HepG2 (cell line): Measurements from ENCODE around the gene UBE2I. TPM values are rescaled to one million over a fixed set of nuclear protein-coding genes. Genes with fewer than 3 reads are reported as not detected.

Source experiments
- AKAP8 ChIP-seq: sonication (generic); formaldehyde crosslinking; IDR thresholded peaks from 2 replicates; pipeline ENCODE4 v1.5.1; 2020; ENCODE audit warnings: mild to moderate bottlenecking, missing genetic modification reagents
- ATAD3A ChIP-seq: sonication (generic); formaldehyde crosslinking; IDR thresholded peaks from 2 replicates; pipeline ENCODE4 v1.4.0; 2020; ENCODE audit warnings: missing genetic modification reagents
- FOXO1 ChIP-seq: sonication (generic); formaldehyde crosslinking; IDR thresholded peaks from 2 replicates; pipeline ENCODE4 v1.4.0; 2020; ENCODE audit warnings: missing genetic modification reagents
- FUBP1 ChIP-seq: sonication (generic); formaldehyde crosslinking; IDR thresholded peaks from 2 replicates; pipeline ENCODE4 v1.5.1; 2020; ENCODE audit warnings: missing genetic modification reagents, mild to moderate bottlenecking, borderline replicate concordance
- GABPA ChIP-seq, 2 experiments: IDR thresholded peaks; 2 replicates each; pipeline ENCODE4 v1.6.1; 2011 to 2016; ENCODE audit warnings: low read depth in 2 of 2, low read length in 1 of 2, missing biosample characterization in 1 of 2, missing genetic modification characterization in 1 of 2
- MYNN ChIP-seq: sonication (generic); formaldehyde crosslinking; IDR thresholded peaks from 2 replicates; pipeline ENCODE4 v1.4.0; 2020; ENCODE audit warnings: mild to moderate bottlenecking, low read depth, missing genetic modification reagents
- POGZ ChIP-seq: sonication (generic); formaldehyde crosslinking; IDR thresholded peaks from 2 replicates; pipeline ENCODE4 v1.4.0; 2020; ENCODE audit warnings: mild to moderate bottlenecking, missing genetic modification reagents
- PRDM4 ChIP-seq: sonication (generic); formaldehyde crosslinking; IDR thresholded peaks from 2 replicates; pipeline ENCODE4 v1.9.0; 2021; ENCODE audit warnings: missing genetic modification reagents, borderline replicate concordance
- TBX3 ChIP-seq: fragments of 450-650 bp; IDR thresholded peaks from 2 replicates; pipeline ENCODE4 v1.6.1; 2017; ENCODE audit warnings: antibody characterized with exemption, mild to moderate bottlenecking, inconsistent platforms, borderline replicate concordance
- TCF12 ChIP-seq, 2 experiments: fragments of 450-650 bp in 1 of 2; sonication (generic) in 1 of 2; formaldehyde crosslinking in 1 of 2; IDR thresholded peaks; 2 replicates each; pipeline versions ENCODE4 v1.6.1 to v1.8.0; 2017 to 2022; ENCODE audit warnings: antibody characterized with exemption in 1 of 2, mild to moderate bottlenecking in 1 of 2, missing genetic modification reagents in 1 of 2, moderate library complexity in 1 of 2
- ZBTB7A ChIP-seq: sonication (generic); formaldehyde crosslinking; IDR thresholded peaks from 2 replicates; pipeline ENCODE4 v1.8.0; 2022; ENCODE audit warnings: mild to moderate bottlenecking, missing genetic modification reagents
- ZMYM4 ChIP-seq: sonication (generic); formaldehyde crosslinking; IDR thresholded peaks from 2 replicates; pipeline ENCODE4 v1.8.1; 2023; ENCODE audit warnings: mild to moderate bottlenecking, missing genetic modification reagents
- ZNF546 ChIP-seq: sonication (generic); formaldehyde crosslinking; conservative IDR thresholded peaks from 2 replicates; pipeline ENCODE4 v1.8.1; 2023; ENCODE audit warnings: mild to moderate bottlenecking, missing genetic modification reagents
- ZNF572 ChIP-seq: sonication (generic); formaldehyde crosslinking; IDR thresholded peaks from 2 replicates; pipeline ENCODE4 v1.5.1; 2020; ENCODE audit warnings: mild to moderate bottlenecking, missing genetic modification reagents
- ZNF775 ChIP-seq: sonication (generic); formaldehyde crosslinking; IDR thresholded peaks from 2 replicates; pipeline ENCODE4 v1.4.0; 2020; ENCODE audit warnings: missing genetic modification reagents, mild to moderate bottlenecking, moderate library complexity, borderline replicate concordance
- ZSCAN20 ChIP-seq: sonication (generic); formaldehyde crosslinking; IDR thresholded peaks from 2 replicates; pipeline ENCODE4 v1.4.0; 2020; ENCODE audit warnings: missing genetic modification reagents, mild to moderate bottlenecking, borderline replicate concordance
- polyA plus RNA-seq, 8 experiments: library from polyadenylated mRNA; depleted of rRNA in 3 of 8; stranded (reverse) in 7 of 8; unstranded in 1 of 8; fragments of >200 nt; fragmentation: Illumina TruSeq in 4 of 8; extraction: Trizol in 4 of 8; gene quantifications; 2 replicates each; pipeline versions ENCODE4 v1.2.1 to v1.2.3, GENCODE V29; 2011 to 2016; ENCODE audit warnings: low read depth in 4 of 8, missing spikeins in 1 of 8, mixed read lengths in 1 of 8; ENCODE audit not compliant: insufficient read depth in 1 of 8
- total RNA-seq, 5 experiments: library from RNA; depleted of rRNA; stranded (reverse); fragments of >200 nt; fragmentation: Illumina TruSeq; extraction: Trizol; gene quantifications; 2 replicates each; pipeline ENCODE4 v1.2.3, GENCODE V29; 2016; ENCODE audit warnings: low read depth in 1 of 5
- TF ChIP-seq, protein P1 (sequence below): sonication (generic); formaldehyde crosslinking; IDR thresholded peaks from 2 replicates; pipeline ENCODE4 v1.4.0; 2020; ENCODE audit warnings: missing genetic modification reagents
- TF ChIP-seq, protein P2 (sequence below): sonication (generic); formaldehyde crosslinking; conservative IDR thresholded peaks from 2 replicates; pipeline ENCODE4 v1.4.0; 2020; ENCODE audit warnings: missing genetic modification reagents
- TF ChIP-seq, protein P3 (sequence below): IDR thresholded peaks from 2 replicates; pipeline ENCODE4 v1.6.1; 2016

Gene UBE2I
- total and polyA plus RNA-seq, 2 of the 13 experiments (the other 11 are each of a cell fraction or from before 2014, with no cell fraction given), result 75.8 to 98.9 TPM

DNA sequence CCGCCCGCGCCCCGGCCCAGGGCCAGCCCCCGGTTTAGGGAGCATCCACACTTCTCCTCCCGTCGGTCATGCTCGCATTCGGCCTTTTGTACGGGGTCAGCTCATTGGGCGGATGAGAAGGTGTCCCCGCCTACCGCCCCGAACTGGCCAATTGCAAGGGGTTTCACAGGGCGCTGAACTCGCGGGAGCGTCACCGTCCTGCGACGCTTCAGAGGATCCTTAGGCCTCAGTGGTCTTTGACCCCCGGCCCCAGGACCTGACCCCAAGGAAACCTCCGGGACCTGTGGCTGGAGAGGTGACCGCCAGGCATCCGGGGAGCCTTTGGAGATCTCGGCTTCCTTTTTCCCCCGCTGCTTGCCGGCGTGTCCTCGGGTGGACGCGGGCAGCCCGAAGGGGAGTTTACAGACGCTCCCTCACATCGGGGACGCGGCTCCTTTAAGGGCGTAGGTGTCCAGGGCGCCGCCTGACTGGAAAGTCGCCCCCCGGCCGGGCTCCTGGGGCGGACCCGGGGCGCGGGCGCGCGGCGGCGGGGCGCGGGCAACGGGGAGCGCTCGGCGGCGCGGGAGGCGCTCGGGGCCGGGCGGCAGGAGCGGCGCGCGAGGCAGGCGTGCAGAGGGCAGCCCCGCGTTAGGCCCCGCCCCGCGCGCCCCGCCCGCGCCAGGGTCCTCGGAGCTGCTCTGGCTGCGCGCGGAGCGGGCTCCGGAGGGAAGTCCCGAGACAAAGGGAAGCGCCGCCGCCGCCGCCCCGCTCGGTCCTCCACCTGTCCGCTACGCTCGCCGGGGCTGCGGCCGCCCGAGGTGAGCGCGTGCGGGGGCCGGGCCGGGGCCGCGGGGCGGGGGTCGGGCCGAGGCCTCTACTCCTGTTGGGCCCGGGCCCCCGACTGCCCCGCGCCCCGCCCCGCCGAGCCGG is at the start of gene UBE2I (continued):
- TF ChIP-seq, protein P1, sequence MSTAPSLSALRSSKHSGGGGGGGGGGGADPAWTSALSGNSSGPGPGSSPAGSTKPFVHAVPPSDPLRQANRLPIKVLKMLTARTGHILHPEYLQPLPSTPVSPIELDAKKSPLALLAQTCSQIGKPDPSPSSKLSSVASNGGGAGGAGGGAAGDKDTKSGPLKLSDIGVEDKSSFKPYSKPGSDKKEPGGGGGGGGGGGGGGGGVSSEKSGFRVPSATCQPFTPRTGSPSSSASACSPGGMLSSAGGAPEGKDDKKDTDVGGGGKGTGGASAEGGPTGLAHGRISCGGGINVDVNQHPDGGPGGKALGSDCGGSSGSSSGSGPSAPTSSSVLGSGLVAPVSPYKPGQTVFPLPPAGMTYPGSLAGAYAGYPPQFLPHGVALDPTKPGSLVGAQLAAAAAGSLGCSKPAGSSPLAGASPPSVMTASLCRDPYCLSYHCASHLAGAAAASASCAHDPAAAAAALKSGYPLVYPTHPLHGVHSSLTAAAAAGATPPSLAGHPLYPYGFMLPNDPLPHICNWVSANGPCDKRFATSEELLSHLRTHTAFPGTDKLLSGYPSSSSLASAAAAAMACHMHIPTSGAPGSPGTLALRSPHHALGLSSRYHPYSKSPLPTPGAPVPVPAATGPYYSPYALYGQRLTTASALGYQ (CRISPR knock-in tag), result no peak; the same call in 1 of the 2 replicates
- TF ChIP-seq ZMYM4 (CRISPR knock-in tag) (peak; percentile 52; the same call in 1 of the 2 replicates), POGZ (CRISPR knock-in tag) (peak; percentile 43), AKAP8 (CRISPR knock-in tag) (no peak), MYNN (CRISPR knock-in tag) (no peak), ZBTB7A (CRISPR knock-in tag) (no peak), TCF12 (IDR thresholded peaks at IDR 0.05) (no peak), TCF12 (CRISPR knock-in tag; IDR thresholded peaks at IDR 0.05) (no peak), PRDM4 (CRISPR knock-in tag) (peak; percentile 67; the same call in 1 of the 2 replicates), GABPA (IDR thresholded peaks at IDR 0.05; ENCODE audit: low read depth, low read length) (no peak; the same call in 1 of the 2 replicates), GABPA (CRISPR knock-in tag; IDR thresholded peaks at IDR 0.05; ENCODE audit: low read depth) (peak; percentile 43; the same call in 1 of the 2 replicates), TBX3 (peak; percentile 89), ZNF546 (peak; percentile 94), ATAD3A (CRISPR knock-in tag) (peak; percentile 58; the same call in 1 of the 2 replicates), FOXO1 (CRISPR knock-in tag) (0 out of 2 replicates have a peak, but pooled peaks have one; percentile 13), ZNF775 (CRISPR knock-in tag) (0 out of 2 replicates have a peak, but pooled peaks have one; percentile 55), FUBP1 (CRISPR knock-in tag) (no peak), ZNF572 (no peak), ZSCAN20 (CRISPR knock-in tag) (0 out of 2 replicates have a peak, but pooled peaks have one; percentile 80)
- TF ChIP-seq, protein P2, sequence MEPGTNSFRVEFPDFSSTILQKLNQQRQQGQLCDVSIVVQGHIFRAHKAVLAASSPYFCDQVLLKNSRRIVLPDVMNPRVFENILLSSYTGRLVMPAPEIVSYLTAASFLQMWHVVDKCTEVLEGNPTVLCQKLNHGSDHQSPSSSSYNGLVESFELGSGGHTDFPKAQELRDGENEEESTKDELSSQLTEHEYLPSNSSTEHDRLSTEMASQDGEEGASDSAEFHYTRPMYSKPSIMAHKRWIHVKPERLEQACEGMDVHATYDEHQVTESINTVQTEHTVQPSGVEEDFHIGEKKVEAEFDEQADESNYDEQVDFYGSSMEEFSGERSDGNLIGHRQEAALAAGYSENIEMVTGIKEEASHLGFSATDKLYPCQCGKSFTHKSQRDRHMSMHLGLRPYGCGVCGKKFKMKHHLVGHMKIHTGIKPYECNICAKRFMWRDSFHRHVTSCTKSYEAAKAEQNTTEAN, result 0 out of 2 replicates have a peak, but pooled peaks have one; percentile 38
- TF ChIP-seq, protein P3, sequence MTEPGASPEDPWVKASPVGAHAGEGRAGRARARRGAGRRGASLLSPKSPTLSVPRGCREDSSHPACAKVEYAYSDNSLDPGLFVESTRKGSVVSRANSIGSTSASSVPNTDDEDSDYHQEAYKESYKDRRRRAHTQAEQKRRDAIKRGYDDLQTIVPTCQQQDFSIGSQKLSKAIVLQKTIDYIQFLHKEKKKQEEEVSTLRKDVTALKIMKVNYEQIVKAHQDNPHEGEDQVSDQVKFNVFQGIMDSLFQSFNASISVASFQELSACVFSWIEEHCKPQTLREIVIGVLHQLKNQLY (CRISPR knock-in tag), result no peak
